Esophagus squamous epithelium (tissue), 5 donors: ENCODE results near the gene HSPG2. TPM values are rescaled to one million over a fixed set of nuclear protein-coding genes. Genes with fewer than 3 reads are reported as not detected.
"Not testable (repeated sequence)": the region's sequence is repeated elsewhere in the genome, so short reads cannot be mapped to it uniquely, and the experiment has no call there.

Source experiments
- DNase-seq: peaks from one replicate; lab custom pipeline; 2025; lab: John Stamatoyannopoulos, UW
- H3K27ac ChIP-seq, 4 donors: fragments of 200-600 bp; sonication (generic); one replicate each; pipeline ENCODE4 v1.5.1; 2016 to 2019; ENCODE audit warnings: mild to moderate bottlenecking in 1 of 4
- H3K27me3 ChIP-seq, 4 donors: fragments of 200-600 bp; sonication (generic); 1 replicate in 3 of 4; 2 replicates in 1 of 4; pipeline versions ENCODE4 v1.5.1 to v1.6.0; 2017 to 2021; ENCODE audit warnings: antibody characterized with exemption in 1 of 4
- H3K36me3 ChIP-seq, 3 donors: fragments of 200-600 bp; sonication (generic); one replicate each; pipeline ENCODE4 v1.5.1; 2016 to 2019
- H3K4me1 ChIP-seq, 3 donors: fragments of 200-600 bp; sonication (generic); one replicate each; pipeline ENCODE4 v1.5.1; 2017 to 2019
- H3K4me3 ChIP-seq, 4 donors: fragments of 200-600 bp; sonication (generic); 1 replicate in 3 of 4; 2 replicates in 1 of 4; pipeline ENCODE4 v1.5.1; 2016 to 2019; ENCODE audit warnings: mild to moderate bottlenecking in 2 of 4, moderate library complexity in 1 of 4
- H3K9me3 ChIP-seq, 3 donors: fragments of 200-600 bp; sonication (generic); one replicate each; pipeline ENCODE4 v1.5.1; 2016 to 2019
- CTCF ChIP-seq, 6 experiments: fragments of 450-650 bp in 4 of 6; fragments of 200-600 bp in 2 of 6; sonication (generic) in 2 of 6; IDR thresholded peaks; one replicate each; pipeline ENCODE4 v1.5.1; 2016 to 2019; ENCODE audit warnings: antibody characterized with exemption in 6 of 6, mild to moderate bottlenecking in 4 of 6, moderate library complexity in 4 of 6
- POLR2A ChIP-seq, 4 donors: fragments of 450-650 bp; IDR thresholded peaks; one replicate each; pipeline ENCODE4 v1.6.1; 2017; ENCODE audit warnings: antibody characterized with exemption in 4 of 4, mild to moderate bottlenecking in 4 of 4, moderate library complexity in 3 of 4
- WGBS, 2 donors: methylation state at CpG; one replicate each; pipeline ENCODE4 v1.1.5; 2018; 5-methylcytosine and 5-hydroxymethylcytosine counted together
- intact Hi-C: fragments of 100-400 bp; cut with DNase I; formaldehyde crosslinking; loops from one replicate; pipeline ENCODE4 v1.15.0; 2022
- total RNA-seq, 4 donors: library from RNA; depleted of rRNA; stranded (reverse); fragments of >200 nt; gene quantifications; one replicate each; pipeline ENCODE4 v1.1.0, GENCODE V29; 2016
- donor health status: DM: yes; HTN: yes; CAD: no.

Gene HSPG2
- total RNA-seq, 4 donors from 2014 or later, result 44.9 to 107 (median 54.2) TPM

GRCh38 chr1:21972973-21973441 lies 35.9 kb upstream of the HSPG2 start:
- H3K4me1 ChIP-seq, H3K36me3 ChIP-seq, H3K9me3 ChIP-seq, H3K27me3 ChIP-seq, intact Hi-C loops, H3K4me3 ChIP-seq, H3K27ac ChIP-seq, DNase-seq: not testable (repeated sequence)
- WGBS, 2 donors, result 37 to 45% methylated on average over 2 of the region's 2 CpGs

GRCh38 chr1:21970523-21970922 lies 33.4 kb upstream of the HSPG2 start:
- H3K9me3 ChIP-seq, H3K4me3 ChIP-seq, H3K27ac ChIP-seq, intact Hi-C loops, DNase-seq, H3K36me3 ChIP-seq, H3K27me3 ChIP-seq: not testable (repeated sequence)
- H3K4me1 ChIP-seq, result peaks cover 0 to 13% (median 0%) of the 10 kb centered on the region in 3 donors
- 50 to 63% methylated on average over 4 of the region's 4 CpGs for WGBS, 2 donors

- not testable (repeated sequence) for H3K4me1 ChIP-seq, DNase-seq, H3K27me3 ChIP-seq, H3K4me3 ChIP-seq, H3K27ac ChIP-seq, H3K9me3 ChIP-seq, H3K36me3 ChIP-seq
- intact Hi-C loops, result loop anchor here (10.0 kb wide), 1 partner anchor 264 kb away; no protein-coding TSS in a partner anchor
- WGBS, 2 donors, result 58 to 72% methylated on average over 3 to 4 of the region's 5 CpGs
These were observed 32.0 kb upstream of the HSPG2 start for GRCh38 chr1:21969066-21969465.

GRCh38 chr1:21967216-21967615 lies 30.1 kb upstream of the HSPG2 start:
- not testable (repeated sequence) for DNase-seq
- intact Hi-C loops, result loop anchor here (10.0 kb wide), 1 partner anchor 262 kb away; no protein-coding TSS in a partner anchor

GRCh38 chr1:21966247-21967000 lies 29.3 kb upstream of the HSPG2 start:
- H3K27ac ChIP-seq, result no peak overlapping the region
- H3K9me3 ChIP-seq, result no peaks in the 10 kb centered on the region
- H3K27me3 ChIP-seq, result no peaks in the 10 kb centered on the region
- no peak for TF ChIP-seq POLR2A (IDR thresholded peaks at IDR 0.05)
- TF ChIP-seq CTCF (IDR thresholded peaks at IDR 0.05), result no peak
- H3K4me1 ChIP-seq, result peaks cover 0 to 29% (median 8%) of the 10 kb centered on the region in 3 donors
- intact Hi-C loops, result loop anchor here (10.0 kb wide), 1 partner anchor 262 kb away; no protein-coding TSS in a partner anchor
- H3K36me3 ChIP-seq, result no peaks in the 10 kb centered on the region
- no peak for DNase-seq
- no peak overlapping the region for H3K4me3 ChIP-seq
- WGBS, 2 donors, result 75 to 82% methylated on average over 10 to 11 of the region's 15 CpGs

More at GRCh38 chr1:21967216-21967615, 30.1 kb upstream of the HSPG2 start:
- WGBS, 2 donors, result 78 to 88% methylated on average over 5 to 6 of the region's 6 CpGs
- not testable (repeated sequence) for H3K27ac ChIP-seq, H3K36me3 ChIP-seq, H3K9me3 ChIP-seq, H3K4me3 ChIP-seq, H3K27me3 ChIP-seq
- H3K4me1 ChIP-seq, result peaks cover 0 to 25% (median 8%) of the 10 kb centered on the region in 3 donors

- 44 to 51% methylated on average over 8 to 11 of the region's 11 CpGs for WGBS, 2 donors
- Histone ChIP-seq H3K36me3 (no peaks in the 10 kb centered on the region), H3K4me3 (no peak overlapping the region), H3K27ac (no peak overlapping the region), H3K4me1 (peaks cover 0 to 31% (median 8%) of the 10 kb centered on the region in 3 donors), H3K9me3 (no peaks in the 10 kb centered on the region), H3K27me3 (no peaks in the 10 kb centered on the region)
- no peak for DNase-seq
- intact Hi-C loops, result loop anchor here (10.0 kb wide), 1 partner anchor 259 kb away; no protein-coding TSS in a partner anchor
- TF ChIP-seq CTCF (IDR thresholded peaks at IDR 0.05) (peak; percentile 85 to 95 (median 90)), POLR2A (IDR thresholded peaks at IDR 0.05) (no peak)
These were observed 26.5 kb upstream of the HSPG2 start for GRCh38 chr1:21963477-21964217.

GRCh38 chr1:21961799-21962198 lies 24.7 kb upstream of the HSPG2 start:
- H3K27me3 ChIP-seq, result no peaks in the 10 kb centered on the region
- TF ChIP-seq POLR2A (IDR thresholded peaks at IDR 0.05) (no peak), CTCF (IDR thresholded peaks at IDR 0.05) (no peak)
- DNase-seq, result no peak
- H3K9me3 ChIP-seq, result no peaks in the 10 kb centered on the region
- intact Hi-C loops, result loop anchor here (10.0 kb wide), 1 partner anchor 257 kb away; no protein-coding TSS in a partner anchor
- H3K4me1 ChIP-seq, result peaks cover 6 to 50% (median 21%) of the 10 kb centered on the region in 3 donors
- no peak overlapping the region for H3K4me3 ChIP-seq
- H3K36me3 ChIP-seq, result no peaks in the 10 kb centered on the region
- no CpG with 5 or more reads among the region's 2 CpGs for WGBS, 2 donors
- H3K27ac ChIP-seq, result peak overlapping the region in 2 of 4 donors; percentile 22 to 33
